ENCODE results near the gene MYBPHL. TPM values are rescaled to one million over a fixed set of nuclear protein-coding genes. Genes with fewer than 3 reads are reported as not detected.

Gene MYBPHL
- total RNA-seq, 1 donor from 2014 or later = not detected

DNA sequence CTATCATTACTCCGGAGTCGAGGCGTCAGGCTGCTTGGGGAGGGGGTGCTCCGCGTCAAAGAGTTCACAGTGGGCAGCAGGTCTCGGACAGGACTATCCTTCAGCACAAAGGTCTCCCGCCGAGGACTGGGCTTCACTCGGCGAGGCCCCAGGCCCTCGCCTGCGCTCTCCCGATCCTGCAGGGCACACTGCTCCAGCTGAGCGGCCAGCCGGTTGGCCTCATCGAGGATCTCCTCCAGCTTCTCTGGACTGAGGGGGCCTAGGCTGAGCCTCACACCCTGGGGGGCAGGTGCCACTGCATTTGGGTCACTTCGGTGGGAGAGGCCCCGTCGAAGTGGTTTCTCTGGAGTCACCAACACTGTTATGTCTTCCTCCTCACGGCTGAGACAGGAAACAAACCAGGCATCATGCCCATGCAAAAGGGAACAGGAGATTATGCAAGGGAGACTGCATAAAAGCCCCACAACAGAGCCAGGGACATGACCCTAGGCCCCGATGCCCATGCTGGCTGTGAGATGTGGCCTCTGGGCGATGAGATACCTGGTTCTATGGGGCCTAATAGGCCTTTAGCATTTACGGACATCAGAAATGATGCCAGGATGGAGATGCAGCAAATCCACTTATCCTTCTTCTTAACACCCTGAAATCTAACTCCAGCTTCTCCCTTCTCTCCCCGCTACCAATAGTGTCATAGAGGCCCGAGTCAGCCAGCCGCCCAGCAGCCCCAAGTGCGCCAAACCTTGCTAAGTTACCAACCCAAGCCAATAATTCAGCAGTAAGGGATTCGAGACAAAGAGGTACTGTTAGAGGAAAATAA lies 24.9 kb downstream of the MYBPHL start:
- ATAC-seq (no peak), DNase-seq (ENCODE audit: low spot score) (no peak)

DNA sequence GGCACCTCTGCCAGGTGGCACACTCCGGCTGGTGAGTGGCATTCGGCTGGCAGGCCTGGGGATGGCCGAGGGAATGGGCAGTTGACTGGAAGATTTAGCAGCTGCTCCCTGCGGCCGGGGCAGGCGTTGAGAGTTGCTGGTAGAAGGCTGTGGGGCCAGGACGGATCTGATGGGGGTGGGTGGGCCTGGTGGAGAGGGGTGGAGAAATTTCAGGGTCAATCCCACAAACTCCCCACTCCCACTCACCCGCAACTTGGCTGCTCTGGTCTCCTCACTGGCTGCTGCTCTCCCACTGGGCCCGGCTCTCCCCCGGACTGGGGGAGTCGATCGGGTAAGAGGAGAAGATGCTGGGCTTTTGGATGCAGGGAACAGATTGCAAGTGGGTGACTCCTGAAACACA lies 25.9 kb downstream of the MYBPHL start:
- DNase-seq (ENCODE audit: low spot score) (no peak), ATAC-seq (no peak)

DNA sequence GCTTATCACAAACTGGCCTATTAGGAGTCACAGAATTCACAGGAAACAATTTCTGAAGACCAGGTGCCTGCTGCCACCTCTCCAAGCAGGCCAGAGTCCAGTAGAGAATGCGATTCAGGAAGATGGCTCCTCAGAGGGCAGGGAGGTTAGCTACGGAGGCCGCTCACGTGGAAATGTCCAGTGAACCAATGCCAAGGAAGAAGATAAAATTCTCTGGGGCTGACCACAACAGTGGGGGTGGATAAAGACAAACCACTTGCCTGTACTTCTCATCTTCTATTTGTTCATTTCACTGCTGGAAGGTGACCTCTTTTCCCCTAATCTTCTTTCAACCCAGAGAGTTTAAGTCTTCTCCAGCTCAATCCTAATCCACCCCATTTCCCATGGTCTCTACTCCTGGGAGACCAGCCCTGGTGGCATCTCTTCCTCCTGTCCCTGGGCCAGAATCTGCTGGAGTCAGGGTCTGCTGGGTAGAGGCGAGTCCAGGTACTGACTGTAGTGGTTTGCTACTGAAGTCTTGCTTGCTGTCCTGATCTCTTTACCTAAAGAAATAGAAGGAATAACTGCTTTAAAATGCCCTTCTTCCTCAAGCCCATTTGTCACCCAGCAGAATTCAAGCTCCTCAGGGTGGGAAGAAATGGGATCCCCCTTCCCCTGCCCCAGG lies 27.1 kb downstream of the MYBPHL start:
- ATAC-seq (no peak), DNase-seq (ENCODE audit: low spot score) (no peak)

DNA sequence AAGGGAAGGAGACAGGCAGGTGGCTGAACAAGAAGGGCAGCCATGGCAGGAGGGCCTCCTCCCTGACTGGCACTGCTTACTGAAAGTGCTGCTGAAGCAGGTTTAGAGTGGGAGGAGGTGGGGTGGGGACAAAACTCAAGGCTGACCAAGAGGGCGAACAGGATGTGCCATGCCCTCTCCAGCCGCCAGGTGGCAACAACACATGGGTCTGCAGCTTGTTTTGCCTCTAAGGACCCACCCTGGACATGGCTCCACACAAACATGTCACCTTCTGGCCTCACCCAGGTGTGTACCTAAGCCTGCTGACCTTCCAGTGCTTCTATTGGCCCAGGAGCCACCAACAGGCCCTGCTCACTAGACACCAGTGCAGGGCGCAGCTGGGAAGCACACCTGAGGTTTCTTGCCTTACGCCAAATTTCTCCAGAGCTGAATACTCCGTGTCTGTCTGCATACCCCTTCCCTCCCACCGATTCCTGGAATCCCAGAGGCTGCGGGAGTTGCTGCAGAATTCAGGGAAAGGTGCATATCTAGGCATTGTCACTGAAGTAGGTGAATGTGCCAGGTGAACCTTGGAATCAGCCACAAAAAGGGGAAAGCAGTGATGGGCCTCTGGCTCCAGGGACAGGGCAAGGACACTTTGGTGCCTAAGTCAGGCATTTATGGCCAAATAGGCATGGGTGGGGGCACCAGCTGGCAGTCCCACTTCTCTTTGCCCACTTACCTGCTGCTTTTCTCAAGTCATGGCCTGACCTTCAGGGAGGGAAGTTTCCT lies 29.2 kb downstream of the MYBPHL start:
- ATAC-seq (peak; percentile 84), DNase-seq (ENCODE audit: low spot score) (peak; percentile 79)

DNA sequence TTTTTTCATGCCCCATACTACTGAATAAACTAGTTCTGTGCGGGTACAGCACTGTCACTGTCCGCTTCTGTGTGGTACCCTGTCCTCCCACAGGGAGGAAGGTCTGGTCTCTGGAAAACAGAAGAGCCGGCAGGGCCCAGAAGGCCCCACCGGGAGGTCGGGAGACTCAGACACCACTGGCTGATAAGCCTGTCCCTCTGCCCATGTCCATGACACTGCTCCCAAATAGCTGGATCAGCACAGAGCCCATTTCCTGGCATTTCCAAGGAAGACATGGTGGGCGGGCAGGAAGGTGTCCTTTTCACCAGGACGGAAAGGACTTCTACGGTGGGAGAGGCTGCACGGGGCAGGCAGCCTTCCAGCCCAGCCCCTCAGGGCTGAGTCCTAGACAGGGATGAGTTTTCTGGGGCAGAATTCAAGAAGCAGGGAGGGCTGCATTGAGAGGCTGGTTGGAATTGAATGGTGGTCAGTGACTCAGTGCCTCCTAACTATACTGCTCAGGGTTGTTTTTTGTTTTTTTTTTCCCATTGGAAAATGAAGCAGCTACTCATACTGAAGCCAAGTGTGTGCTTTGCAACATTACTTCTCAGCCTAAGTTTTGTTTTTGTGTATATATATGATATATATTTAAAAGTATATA lies 31.0 kb downstream of the MYBPHL start:
- ATAC-seq (no peak), DNase-seq (ENCODE audit: low spot score) (no peak)

DNA sequence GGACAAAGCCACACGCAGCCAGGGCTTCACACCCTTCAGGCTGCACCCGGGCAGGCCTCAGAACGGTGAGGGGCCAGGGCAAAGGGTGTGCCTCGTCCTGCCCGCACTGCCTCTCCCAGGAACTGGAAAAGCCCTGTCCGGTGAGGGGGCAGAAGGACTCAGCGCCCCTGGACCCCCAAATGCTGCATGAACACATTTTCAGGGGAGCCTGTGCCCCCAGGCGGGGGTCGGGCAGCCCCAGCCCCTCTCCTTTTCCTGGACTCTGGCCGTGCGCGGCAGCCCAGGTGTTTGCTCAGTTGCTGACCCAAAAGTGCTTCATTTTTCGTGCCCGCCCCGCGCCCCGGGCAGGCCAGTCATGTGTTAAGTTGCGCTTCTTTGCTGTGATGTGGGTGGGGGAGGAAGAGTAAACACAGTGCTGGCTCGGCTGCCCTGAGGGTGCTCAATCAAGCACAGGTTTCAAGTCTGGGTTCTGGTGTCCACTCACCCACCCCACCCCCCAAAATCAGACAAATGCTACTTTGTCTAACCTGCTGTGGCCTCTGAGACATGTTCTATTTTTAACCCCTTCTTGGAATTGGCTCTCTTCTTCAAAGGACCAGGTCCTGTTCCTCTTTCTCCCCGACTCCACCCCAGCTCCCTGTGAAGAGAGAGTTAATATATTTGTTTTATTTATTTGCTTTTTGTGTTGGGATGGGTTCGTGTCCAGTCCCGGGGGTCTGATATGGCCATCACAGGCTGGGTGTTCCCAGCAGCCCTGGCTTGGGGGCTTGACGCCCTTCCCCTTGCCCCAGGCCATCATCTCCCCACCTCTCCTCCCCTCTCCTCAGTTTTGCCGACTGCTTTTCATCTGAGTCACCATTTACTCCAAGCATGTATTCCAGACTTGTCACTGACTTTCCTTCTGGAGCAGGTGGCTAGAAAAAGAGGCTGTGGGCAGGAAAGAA lies 32.0 kb downstream of the MYBPHL start:
- DNase-seq (ENCODE audit: low spot score) = peak; percentile 79
- ATAC-seq = peak; percentile 72

DNA sequence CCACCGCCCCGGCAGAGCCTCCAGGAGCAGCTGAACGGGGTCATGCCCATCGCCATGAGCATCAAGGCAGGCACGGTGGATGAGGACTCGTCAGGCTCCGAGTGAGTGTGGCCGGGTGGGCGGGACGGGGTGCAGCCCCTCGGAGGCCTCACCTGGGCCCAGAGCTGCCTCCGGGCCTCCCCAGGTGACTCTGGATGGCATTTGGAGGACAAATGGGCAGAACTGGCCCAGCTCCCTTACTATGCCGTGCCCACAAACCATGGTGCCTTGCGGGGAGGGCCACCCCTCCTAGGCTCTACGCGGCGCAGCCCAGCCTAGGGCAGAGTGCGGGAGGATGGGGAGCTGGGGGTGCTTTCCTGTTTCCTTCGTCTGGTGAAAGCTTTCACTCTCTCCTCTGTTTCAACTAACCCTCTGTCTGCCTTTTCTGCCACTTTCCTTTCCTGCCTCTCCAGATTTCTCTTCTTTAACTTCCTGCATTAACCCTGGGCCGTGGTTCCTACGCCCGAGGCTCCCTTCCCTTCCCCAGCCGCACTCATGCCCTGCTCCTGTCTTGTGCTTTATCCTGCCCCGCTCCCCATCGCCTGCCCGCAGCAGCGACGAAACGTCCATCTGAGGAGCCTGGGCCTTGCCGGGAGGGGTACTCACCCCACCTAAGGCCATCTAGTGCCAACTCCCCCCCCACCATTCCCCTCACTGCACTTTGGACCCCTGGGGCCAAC lies 33.1 kb downstream of the MYBPHL start:
- no peak for DNase-seq (ENCODE audit: low spot score)
- ATAC-seq = no peak

DNA sequence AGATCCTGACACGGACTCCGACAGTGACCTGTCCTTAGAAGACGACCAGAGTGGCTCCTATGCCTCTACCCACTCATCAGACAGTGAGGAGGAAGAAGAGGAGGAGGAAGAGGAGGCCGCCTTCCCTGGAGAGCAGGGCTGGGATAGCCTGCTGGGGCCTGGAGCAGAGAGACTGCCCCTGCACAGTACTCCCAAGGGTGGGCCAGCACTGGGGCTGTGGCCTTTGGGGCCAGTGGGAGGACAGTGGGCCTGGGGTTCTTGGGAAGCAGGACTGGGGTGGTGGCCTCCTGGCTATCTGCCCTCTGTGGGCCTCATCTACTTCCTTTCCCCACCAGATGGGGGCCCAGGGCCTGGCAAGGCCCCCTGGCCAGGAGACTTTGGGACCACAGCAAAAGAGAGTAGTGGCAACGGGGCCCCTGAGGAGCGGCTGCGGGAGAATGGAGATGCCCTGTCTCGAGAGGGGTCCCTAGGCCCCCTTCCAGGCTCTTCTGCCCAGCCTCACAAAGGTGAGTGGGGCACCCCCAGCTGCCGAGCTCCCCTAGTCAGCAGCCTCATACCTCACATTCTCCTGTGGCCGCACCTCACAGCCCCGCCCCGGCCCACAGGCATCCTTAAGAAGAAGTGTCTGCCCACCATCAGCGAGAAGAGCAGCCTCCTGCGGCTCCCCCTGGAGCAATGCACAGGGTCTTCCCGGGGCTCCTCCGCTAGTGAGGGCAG lies 33.8 kb downstream of the MYBPHL start:
- DNase-seq (ENCODE audit: low spot score) (no peak), ATAC-seq (no peak)

DNA sequence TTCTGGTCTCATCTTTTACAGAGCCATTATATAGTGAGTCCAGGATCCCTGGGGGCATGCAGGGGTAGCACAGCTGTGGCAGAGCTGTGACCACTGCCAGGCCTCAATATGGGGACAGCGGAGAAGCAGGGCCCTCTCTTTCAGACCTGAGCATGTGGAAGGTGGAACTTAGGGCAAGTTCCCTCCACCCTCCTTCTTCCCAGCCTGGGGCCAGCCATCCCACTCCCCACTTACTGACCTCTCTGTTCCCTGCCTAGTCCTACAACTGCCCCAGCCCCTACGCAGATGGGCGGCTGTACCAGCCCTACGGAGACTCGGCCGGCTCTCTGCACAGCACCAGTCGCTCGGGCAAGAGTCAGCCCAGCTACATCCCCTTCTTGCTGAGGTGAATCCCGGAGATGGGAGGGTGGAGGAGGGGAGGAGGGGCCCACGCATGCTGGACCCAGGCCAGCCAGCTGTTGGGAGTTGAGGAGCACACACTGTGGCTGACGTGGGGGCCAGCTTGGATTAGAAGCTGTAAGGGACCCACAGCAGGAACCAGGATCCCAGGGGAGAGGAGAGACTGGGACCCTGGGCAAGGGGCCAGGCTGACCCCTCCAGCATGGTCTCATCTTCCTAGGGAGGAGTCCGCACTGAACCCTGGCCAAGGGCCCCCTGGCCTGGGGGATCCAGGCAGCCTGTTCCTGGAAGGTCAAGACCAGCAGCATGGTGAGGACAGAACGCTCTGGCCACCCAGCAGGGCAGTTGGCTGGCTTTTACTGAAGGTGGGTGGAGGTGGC lies 34.6 kb downstream of the MYBPHL start:
- ATAC-seq = no peak

DNA sequence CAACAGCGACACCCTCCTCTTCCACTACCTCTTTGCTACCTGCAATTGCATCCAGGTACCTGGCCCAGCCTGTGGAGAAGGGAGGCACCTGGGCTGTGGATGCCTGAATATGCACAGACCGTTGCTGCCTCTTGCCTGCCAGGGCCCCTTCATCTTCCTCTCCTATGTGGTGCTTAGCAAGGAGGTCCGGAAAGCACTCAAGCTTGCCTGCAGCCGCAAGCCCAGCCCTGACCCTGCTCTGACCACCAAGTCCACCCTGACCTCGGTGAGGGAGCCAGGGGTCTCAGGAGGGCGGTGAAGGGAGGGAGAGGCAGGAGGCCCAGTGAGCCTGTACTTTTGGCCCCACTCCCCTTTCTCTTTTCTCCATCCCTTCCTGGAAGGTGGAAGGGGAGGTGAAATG lies 35.4 kb downstream of the MYBPHL start:
- DNase-seq (ENCODE audit: low spot score) (no peak), ATAC-seq (no peak)

More for the DNA sequence above, 34.6 kb downstream of the MYBPHL start:
- no peak for DNase-seq (ENCODE audit: low spot score)

DNA sequence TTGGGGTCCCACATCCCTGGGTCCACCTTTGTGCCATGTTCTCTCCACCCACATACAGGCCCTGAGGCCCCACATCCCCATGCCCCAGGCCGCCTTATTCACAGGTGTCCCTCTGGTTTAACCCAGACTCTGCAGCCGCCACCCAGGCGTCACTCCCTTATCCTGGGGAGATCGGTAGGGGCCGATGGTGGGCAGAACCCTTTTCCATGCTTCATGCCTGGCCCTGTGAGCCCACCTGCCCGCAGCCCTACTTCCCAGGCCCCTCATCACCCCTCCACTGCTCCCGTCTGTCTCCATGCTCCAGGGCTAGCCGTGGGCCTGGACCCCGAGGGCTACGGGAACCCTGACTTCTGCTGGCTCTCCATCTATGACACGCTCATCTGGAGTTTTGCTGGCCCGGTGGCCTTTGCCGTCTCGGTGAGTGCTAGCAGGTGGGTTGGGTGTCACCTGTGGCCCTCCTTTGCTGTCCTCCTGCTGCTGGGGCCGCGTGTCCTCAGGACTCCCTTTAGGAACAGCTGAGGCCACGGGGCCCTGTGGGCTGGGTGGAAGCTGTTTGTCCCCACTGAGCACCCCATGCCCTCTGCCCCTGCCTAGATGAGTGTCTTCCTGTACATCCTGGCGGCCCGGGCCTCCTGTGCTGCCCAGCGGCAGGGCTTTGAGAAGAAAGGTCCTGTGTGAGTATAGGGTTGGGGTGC lies 36.0 kb downstream of the MYBPHL start:
- DNase-seq (ENCODE audit: low spot score) (no peak), ATAC-seq (no peak)

DNA sequence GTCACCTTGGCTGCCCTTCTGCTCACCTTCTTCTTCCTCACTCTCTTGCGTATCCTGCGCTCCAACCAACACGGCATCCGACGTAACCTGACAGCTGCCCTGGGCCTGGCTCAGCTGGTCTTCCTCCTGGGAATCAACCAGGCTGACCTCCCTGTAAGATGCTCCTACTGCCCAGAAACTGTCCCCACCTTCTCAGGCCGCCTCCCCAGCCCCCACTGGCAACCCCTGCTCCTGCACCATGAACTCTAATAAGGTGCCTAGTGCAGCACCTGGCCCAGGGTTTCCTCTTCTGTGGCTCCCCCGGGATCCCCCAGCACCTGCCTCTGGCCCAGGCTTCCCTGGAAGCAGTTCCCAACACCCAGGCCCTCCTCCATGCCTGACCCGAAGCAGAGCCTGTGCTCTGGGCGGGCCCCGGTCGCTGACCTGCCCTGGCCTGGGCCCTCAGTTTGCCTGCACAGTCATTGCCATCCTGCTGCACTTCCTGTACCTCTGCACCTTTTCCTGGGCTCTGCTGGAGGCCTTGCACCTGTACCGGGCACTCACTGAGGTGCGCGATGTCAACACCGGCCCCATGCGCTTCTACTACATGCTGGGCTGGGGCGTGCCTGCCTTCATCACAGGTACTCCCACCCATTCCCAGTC lies 36.7 kb downstream of the MYBPHL start:
- DNase-seq (ENCODE audit: low spot score) (no peak), ATAC-seq (peak; percentile 43)

DNA sequence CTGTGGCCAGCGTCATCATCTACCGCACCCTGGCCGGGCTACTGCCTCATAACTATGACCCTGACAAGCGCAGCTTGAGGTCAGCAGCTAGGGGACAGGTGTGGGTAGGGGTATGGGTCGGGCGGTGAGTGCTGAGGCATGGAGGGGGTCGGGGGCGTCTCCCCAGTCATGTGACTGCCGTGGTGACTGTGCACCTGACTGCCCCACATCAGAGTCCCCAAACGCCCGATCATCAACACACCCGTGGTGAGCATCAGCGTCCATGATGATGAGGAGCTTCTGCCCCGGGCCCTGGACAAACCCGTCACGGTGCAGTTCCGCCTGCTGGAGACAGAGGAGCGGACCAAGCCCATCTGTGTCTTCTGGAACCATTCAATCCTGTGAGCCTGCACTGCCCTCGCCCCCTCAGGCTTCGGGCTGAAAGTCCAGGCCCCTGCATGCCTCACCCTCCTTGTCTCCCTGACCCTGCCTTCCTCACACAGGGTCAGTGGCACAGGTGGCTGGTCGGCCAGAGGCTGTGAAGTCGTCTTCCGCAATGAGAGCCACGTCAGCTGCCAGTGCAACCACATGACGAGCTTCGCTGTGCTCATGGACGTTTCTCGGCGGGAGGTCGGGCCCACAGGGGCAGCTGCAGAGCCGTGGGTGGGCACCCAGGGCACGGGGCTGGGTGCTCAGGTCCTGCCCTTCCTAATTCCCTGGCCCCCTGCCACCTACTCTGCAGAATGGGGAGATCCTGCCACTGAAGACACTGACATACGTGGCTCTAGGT lies 37.4 kb downstream of the MYBPHL start:
- DNase-seq (ENCODE audit: low spot score) (no peak), ATAC-seq (no peak)

DNA sequence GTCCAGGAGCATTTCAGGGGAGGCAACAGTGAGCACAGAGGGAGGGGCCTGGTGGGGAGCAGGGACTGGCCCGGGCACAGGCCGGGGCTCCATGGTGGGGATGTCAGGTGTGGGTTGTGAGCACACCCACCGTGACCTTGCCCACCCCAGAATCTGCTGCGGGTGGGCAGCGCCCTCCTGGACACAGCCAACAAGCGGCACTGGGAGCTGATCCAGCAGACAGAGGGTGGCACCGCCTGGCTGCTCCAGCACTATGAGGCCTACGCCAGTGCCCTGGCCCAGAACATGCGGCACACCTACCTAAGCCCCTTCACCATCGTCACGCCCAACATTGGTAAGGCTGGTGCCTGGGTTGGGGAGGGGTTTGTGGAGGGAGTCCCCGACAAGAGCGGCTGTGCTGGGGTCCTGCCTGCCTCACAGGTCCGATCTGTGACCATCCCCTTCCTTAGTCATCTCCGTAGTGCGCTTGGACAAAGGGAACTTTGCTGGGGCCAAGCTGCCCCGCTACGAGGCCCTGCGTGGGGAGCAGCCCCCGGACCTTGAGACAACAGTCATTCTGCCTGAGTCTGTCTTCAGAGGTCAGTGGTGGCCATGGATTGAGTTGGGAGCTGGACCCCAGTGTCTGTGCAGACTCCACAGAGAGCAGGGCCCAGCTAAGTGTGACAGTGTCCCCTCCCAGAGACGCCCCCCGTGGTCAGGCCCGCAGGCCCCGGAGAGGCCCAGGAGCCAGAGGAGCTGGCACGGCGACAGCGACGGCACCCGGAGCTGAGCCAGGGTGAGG lies 38.2 kb downstream of the MYBPHL start:
- no peak for ATAC-seq
- no peak for DNase-seq (ENCODE audit: low spot score)

DNA sequence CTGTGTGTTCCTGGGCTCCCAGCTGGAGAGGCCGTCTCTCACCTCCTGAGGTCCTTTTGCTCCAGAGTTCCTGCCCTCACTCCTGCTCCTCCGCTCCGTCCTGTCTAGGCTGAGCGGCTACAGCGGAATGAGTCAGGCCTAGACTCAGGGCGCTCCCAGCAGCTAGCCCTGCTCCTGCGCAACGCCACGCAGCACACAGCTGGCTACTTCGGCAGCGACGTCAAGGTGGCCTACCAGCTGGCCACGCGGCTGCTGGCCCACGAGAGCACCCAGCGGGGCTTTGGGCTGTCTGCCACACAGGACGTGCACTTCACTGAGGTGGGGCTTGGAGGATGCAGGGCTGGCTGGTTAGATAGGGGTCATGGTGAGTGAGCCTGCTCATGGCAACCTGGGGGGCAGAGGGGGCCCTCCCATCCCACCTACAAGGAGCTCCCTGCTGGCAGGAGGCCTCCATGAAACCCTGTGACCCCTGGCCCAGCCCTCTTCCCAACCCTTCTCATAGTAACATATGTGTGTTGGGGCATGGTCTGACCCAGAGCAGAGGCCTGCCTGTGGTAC lies 39.0 kb downstream of the MYBPHL start:
- ATAC-seq (no peak), DNase-seq (ENCODE audit: low spot score) (no peak)
